HEK293 (cell line): ENCODE results near the gene KRTAP9-6.

Source experiments
- CTCF ChIA-PET: fragments of 350-600 bp; formaldehyde crosslinking; extraction: SDS; loops from one replicate; lab custom pipeline; 2021; ENCODE audit warnings: antibody characterized with exemption; lab: Yijun Ruan, JAX
- POLR2A ChIA-PET: fragments of 300-600 bp; formaldehyde crosslinking; extraction: SDS; loops from one replicate; lab custom pipeline; 2020; ENCODE audit warnings: antibody characterized with exemption, inconsistent platforms; lab: Yijun Ruan, JAX
- H3K27ac ChIP-seq: fragments of 200-500 bp; sonication (Bioruptor generic); 2 replicates; pipeline ENCODE4 v1.5.1; 2014; ENCODE audit warnings: low read depth, low read length, control low read depth, inconsistent platforms; ENCODE audit errors: extremely low read depth
- H3K36me3 ChIP-seq, 2 experiments: fragments of 200-500 bp in 1 of 2; sonication (Bioruptor generic) in 1 of 2; 1 replicate in 1 of 2; 2 replicates in 1 of 2; pipeline ENCODE4 v1.5.1; 2014 to 2017; ENCODE audit warnings: inconsistent platforms in 2 of 2, low read length in 2 of 2; ENCODE audit not compliant: control insufficient read depth in 2 of 2, insufficient read depth in 1 of 2
- H3K4me1 ChIP-seq: fragments of 200-500 bp; sonication (Bioruptor generic); 2 replicates; pipeline ENCODE4 v1.5.1; 2014; ENCODE audit warnings: mild to moderate bottlenecking, low read length, inconsistent platforms; ENCODE audit not compliant: control insufficient read depth, insufficient read depth
- H3K4me3 ChIP-seq: 2 replicates; pipeline ENCODE4 v1.5.1; 2011; ENCODE audit warnings: low read depth, mild to moderate bottlenecking, control low read depth, low read length, moderate library complexity
- H3K9me3 ChIP-seq: fragments of 200-500 bp; sonication (Bioruptor generic); 2 replicates; pipeline ENCODE4 v1.5.1; 2014; ENCODE audit warnings: low read depth, low read length, inconsistent platforms; ENCODE audit not compliant: control insufficient read depth, insufficient read depth
- BCL11B ChIP-seq: fragments of 450-650 bp; formaldehyde crosslinking; IDR thresholded peaks from 2 replicates; pipeline ENCODE4 v1.5.1; 2016; ENCODE audit warnings: low read depth, missing biosample characterization, missing genetic modification characterization
- HOXA7 ChIP-seq: sonication (generic); formaldehyde crosslinking; IDR thresholded peaks from 2 replicates; pipeline ENCODE4 v1.8.1; 2022; ENCODE audit warnings: missing genetic modification reagents, borderline replicate concordance
- KLF10 ChIP-seq: fragments of 450-650 bp; IDR thresholded peaks from 2 replicates; pipeline ENCODE4 v1.5.1; 2018; ENCODE audit warnings: missing biosample characterization, mild to moderate bottlenecking, missing genetic modification characterization
- MYNN ChIP-seq: fragments of 450-650 bp; formaldehyde crosslinking; IDR thresholded peaks from 2 replicates; pipeline ENCODE4 v1.5.1; 2016; ENCODE audit warnings: missing biosample characterization, missing genetic modification characterization, borderline replicate concordance
- PBX3 ChIP-seq: sonication (generic); formaldehyde crosslinking; IDR thresholded peaks from 2 replicates; pipeline ENCODE4 v1.8.1; 2022; ENCODE audit warnings: mild to moderate bottlenecking, moderate library complexity, missing genetic modification reagents
- PRDM2 ChIP-seq: fragments of 450-650 bp; formaldehyde crosslinking; IDR thresholded peaks from 2 replicates; pipeline ENCODE4 v1.5.1; 2016; ENCODE audit warnings: missing biosample characterization, missing genetic modification characterization, borderline replicate concordance
- SP2 ChIP-seq: fragments of 450-650 bp; formaldehyde crosslinking; IDR thresholded peaks from 2 replicates; pipeline ENCODE4 v1.5.1; 2016; ENCODE audit warnings: missing biosample characterization, missing genetic modification characterization
- ZNF292 ChIP-seq: fragments of 450-650 bp; formaldehyde crosslinking; IDR thresholded peaks from 2 replicates; pipeline ENCODE4 v1.5.1; 2016; ENCODE audit warnings: low read depth, missing biosample characterization, missing genetic modification characterization, borderline replicate concordance
- ZNF398 ChIP-seq: fragments of 450-650 bp; formaldehyde crosslinking; IDR thresholded peaks from 2 replicates; pipeline ENCODE4 v1.5.1; 2017; ENCODE audit warnings: missing biosample characterization, missing genetic modification characterization
- ZNF585B ChIP-seq: fragments of 450-650 bp; formaldehyde crosslinking; IDR thresholded peaks from 2 replicates; pipeline ENCODE4 v1.5.1; 2016; ENCODE audit warnings: missing biosample characterization, missing genetic modification characterization
- ZNF701 ChIP-seq: fragments of 450-650 bp; formaldehyde crosslinking; IDR thresholded peaks from 2 replicates; pipeline ENCODE4 v1.5.1; 2016; ENCODE audit warnings: missing biosample characterization, missing genetic modification characterization
- ZNF785 ChIP-seq: fragments of 450-650 bp; formaldehyde crosslinking; IDR thresholded peaks from 2 replicates; pipeline ENCODE4 v1.5.1; 2016; ENCODE audit warnings: missing biosample characterization, missing genetic modification characterization
- ZNF791 ChIP-seq: fragments of 450-650 bp; formaldehyde crosslinking; IDR thresholded peaks from 2 replicates; pipeline ENCODE4 v1.5.1; 2016; ENCODE audit warnings: missing biosample characterization, missing genetic modification characterization
- TF ChIP-seq, protein P1 (sequence below): fragments of 450-650 bp; formaldehyde crosslinking; IDR thresholded peaks from 2 replicates; pipeline ENCODE4 v1.5.1; 2016; ENCODE audit warnings: missing biosample characterization, missing genetic modification characterization, low read depth
- TF ChIP-seq, protein P2 (sequence below): fragments of 450-650 bp; formaldehyde crosslinking; IDR thresholded peaks from 2 replicates; pipeline ENCODE4 v1.5.1; 2016; ENCODE audit warnings: missing biosample characterization, missing genetic modification characterization

Gene KRTAP9-6

GRCh38 chr17:41271858-41272257 is 6.7 kb downstream of the KRTAP9-6 start:
- Histone ChIP-seq H3K4me1 (no peaks in the 10 kb centered on the region), H3K4me3 (no peak overlapping the region), H3K36me3 (no peaks in the 10 kb centered on the region), H3K27ac (no peak overlapping the region), H3K9me3 (no peaks in the 10 kb centered on the region)
- TF ChIP-seq PBX3 (no peak), ZNF701 (no peak), MYNN (tag by site-specific recombination) (no peak), ZNF785 (tag by site-specific recombination) (no peak), ZNF292 (tag by site-specific recombination) (no peak), PRDM2 (no peak), ZNF791 (tag by site-specific recombination) (no peak), BCL11B (tag by site-specific recombination) (no peak), KLF10 (tag by site-specific recombination) (no peak), HOXA7 (CRISPR knock-in tag) (no peak), SP2 (tag by site-specific recombination) (no peak), ZNF585B (tag by site-specific recombination) (no peak), ZNF398 (no peak)
- TF ChIP-seq, protein P1, sequence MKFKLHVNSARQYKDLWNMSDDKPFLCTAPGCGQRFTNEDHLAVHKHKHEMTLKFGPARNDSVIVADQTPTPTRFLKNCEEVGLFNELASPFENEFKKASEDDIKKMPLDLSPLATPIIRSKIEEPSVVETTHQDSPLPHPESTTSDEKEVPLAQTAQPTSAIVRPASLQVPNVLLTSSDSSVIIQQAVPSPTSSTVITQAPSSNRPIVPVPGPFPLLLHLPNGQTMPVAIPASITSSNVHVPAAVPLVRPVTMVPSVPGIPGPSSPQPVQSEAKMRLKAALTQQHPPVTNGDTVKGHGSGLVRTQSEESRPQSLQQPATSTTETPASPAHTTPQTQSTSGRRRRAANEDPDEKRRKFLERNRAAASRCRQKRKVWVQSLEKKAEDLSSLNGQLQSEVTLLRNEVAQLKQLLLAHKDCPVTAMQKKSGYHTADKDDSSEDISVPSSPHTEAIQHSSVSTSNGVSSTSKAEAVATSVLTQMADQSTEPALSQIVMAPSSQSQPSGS (tag by site-specific recombination): no peak
- TF ChIP-seq, protein P2, sequence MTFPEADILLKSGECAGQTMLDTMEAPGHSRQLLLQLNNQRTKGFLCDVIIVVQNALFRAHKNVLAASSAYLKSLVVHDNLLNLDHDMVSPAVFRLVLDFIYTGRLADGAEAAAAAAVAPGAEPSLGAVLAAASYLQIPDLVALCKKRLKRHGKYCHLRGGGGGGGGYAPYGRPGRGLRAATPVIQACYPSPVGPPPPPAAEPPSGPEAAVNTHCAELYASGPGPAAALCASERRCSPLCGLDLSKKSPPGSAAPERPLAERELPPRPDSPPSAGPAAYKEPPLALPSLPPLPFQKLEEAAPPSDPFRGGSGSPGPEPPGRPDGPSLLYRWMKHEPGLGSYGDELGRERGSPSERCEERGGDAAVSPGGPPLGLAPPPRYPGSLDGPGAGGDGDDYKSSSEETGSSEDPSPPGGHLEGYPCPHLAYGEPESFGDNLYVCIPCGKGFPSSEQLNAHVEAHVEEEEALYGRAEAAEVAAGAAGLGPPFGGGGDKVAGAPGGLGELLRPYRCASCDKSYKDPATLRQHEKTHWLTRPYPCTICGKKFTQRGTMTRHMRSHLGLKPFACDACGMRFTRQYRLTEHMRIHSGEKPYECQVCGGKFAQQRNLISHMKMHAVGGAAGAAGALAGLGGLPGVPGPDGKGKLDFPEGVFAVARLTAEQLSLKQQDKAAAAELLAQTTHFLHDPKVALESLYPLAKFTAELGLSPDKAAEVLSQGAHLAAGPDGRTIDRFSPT (tag by site-specific recombination): no peak
- ChIA-PET POLR2A (no interaction called here), CTCF (no interaction called here)
